Measurements from ENCODE around the gene PRKCQ. TPM values are rescaled to one million over a fixed set of nuclear protein-coding genes. Genes with fewer than 3 reads are reported as not detected.

Gene PRKCQ
- total RNA-seq, 1 donor from 2014 or later = 0.15 TPM

DNA sequence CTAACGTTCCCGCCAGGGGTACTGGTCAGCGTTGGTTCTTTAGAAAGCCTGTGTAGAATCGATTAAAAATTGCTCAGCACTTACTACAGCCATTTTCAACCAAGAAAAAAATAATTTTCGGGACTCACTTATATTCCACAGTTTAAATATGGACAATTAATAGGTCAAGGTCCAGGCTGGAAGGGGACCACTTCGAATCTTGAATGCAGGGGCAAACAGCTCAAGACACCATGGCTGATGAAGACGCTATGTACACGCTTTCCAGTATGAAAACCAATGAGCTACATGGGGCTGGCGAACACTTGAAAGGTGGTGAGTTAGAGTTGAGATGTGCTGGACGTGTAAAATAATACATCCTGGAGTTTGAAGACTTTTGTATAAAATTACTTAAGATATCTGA lies 87.2 kb downstream of the PRKCQ start:
- Mint-ChIP-seq H3K9me3 (ENCODE audit: low read depth) (no peaks in the 10 kb centered on the region), H3K4me1 (ENCODE audit: low read depth) (no peaks in the 10 kb centered on the region), H3K27ac (ENCODE audit: unreplicated experiment) (no peak overlapping the region), H3K36me3 (ENCODE audit: low read depth) (no peaks in the 10 kb centered on the region), H3K4me3 (ENCODE audit: unreplicated experiment) (no peak overlapping the region), H3K27me3 (ENCODE audit: low read depth) (peaks cover 11% of the 10 kb centered on the region)
- no peak for DNase-seq (ENCODE audit: low spot score)
- TF ChIP-seq CTCF (IDR thresholded peaks at IDR 0.05) = no peak

GRCh38 chr10:6491841-6492609 lies 88.1 kb downstream of the PRKCQ start:
- DNase-seq (ENCODE audit: low spot score) = no peak
- H3K27me3 Mint-ChIP-seq (ENCODE audit: low read depth) = peaks cover 11% of the 10 kb centered on the region
- TF ChIP-seq CTCF (IDR thresholded peaks at IDR 0.05) = no peak
- H3K27ac Mint-ChIP-seq (ENCODE audit: unreplicated experiment) = no peak overlapping the region
- H3K36me3 Mint-ChIP-seq (ENCODE audit: low read depth) = no peaks in the 10 kb centered on the region
- H3K4me1 Mint-ChIP-seq (ENCODE audit: low read depth) = no peaks in the 10 kb centered on the region
- H3K4me3 Mint-ChIP-seq (ENCODE audit: unreplicated experiment) = no peak overlapping the region
- no peaks in the 10 kb centered on the region for H3K9me3 Mint-ChIP-seq (ENCODE audit: low read depth)

GRCh38 chr10:6490614-6491013 lies 89.5 kb downstream of the PRKCQ start:
- Mint-ChIP-seq H3K4me1 (ENCODE audit: low read depth) (no peaks in the 10 kb centered on the region), H3K27ac (ENCODE audit: unreplicated experiment) (no peak overlapping the region), H3K4me3 (ENCODE audit: unreplicated experiment) (no peak overlapping the region), H3K36me3 (ENCODE audit: low read depth) (no peaks in the 10 kb centered on the region), H3K27me3 (ENCODE audit: low read depth) (peaks cover 11% of the 10 kb centered on the region), H3K9me3 (ENCODE audit: low read depth) (no peaks in the 10 kb centered on the region)
- DNase-seq (ENCODE audit: low spot score) = no peak
- TF ChIP-seq CTCF (IDR thresholded peaks at IDR 0.05) = no peak

GRCh38 chr10:6487920-6488319 lies 92.2 kb downstream of the PRKCQ start:
- Mint-ChIP-seq H3K4me1 (ENCODE audit: low read depth) (no peaks in the 10 kb centered on the region), H3K27ac (ENCODE audit: unreplicated experiment) (no peak overlapping the region), H3K9me3 (ENCODE audit: low read depth) (no peaks in the 10 kb centered on the region), H3K4me3 (ENCODE audit: unreplicated experiment) (no peak overlapping the region), H3K27me3 (ENCODE audit: low read depth) (peaks cover 12% of the 10 kb centered on the region), H3K36me3 (ENCODE audit: low read depth) (no peaks in the 10 kb centered on the region)
- TF ChIP-seq CTCF (IDR thresholded peaks at IDR 0.05) = no peak
- DNase-seq (ENCODE audit: low spot score) = no peak

GRCh38 chr10:6486309-6486708 lies 93.8 kb downstream of the PRKCQ start:
- H3K9me3 Mint-ChIP-seq (ENCODE audit: low read depth) = no peaks in the 10 kb centered on the region
- no peak overlapping the region for H3K4me3 Mint-ChIP-seq (ENCODE audit: unreplicated experiment)
- no peaks in the 10 kb centered on the region for H3K36me3 Mint-ChIP-seq (ENCODE audit: low read depth)
- no peak for DNase-seq (ENCODE audit: low spot score)
- peaks cover 8% of the 10 kb centered on the region for H3K27me3 Mint-ChIP-seq (ENCODE audit: low read depth)
- H3K27ac Mint-ChIP-seq (ENCODE audit: unreplicated experiment) = no peak overlapping the region
- H3K4me1 Mint-ChIP-seq (ENCODE audit: low read depth) = no peaks in the 10 kb centered on the region
- TF ChIP-seq CTCF (IDR thresholded peaks at IDR 0.05) = no peak

Measured in chondrocyte (in vitro differentiated cells).